Stimulated activated CD4-positive, alpha-beta T cell treated with anti-CD3 and anti-CD28 coated beads, Interleukin-12 subunit alpha, Interleukin-12 subunit beta, amount 100 ng/mL, for 24 hours (primary cell): Measurements from ENCODE around the gene NLRP8.
"Not testable (repeated sequence)": the region's sequence is repeated elsewhere in the genome, so short reads cannot be mapped to it uniquely, and the experiment has no call there.

Source experiments
- DNase-seq, 2 experiments: peaks; one replicate each; pipeline ENCODE4 v3.0.0-alpha.2; 2020; ENCODE audit warnings: low read depth in 2 of 2

Gene NLRP8

GRCh38 chr19:55973982-55974381 is 26.4 kb downstream of the NLRP8 start:
- DNase-seq: no peak

GRCh38 chr19:55980415-55980814 is 32.8 kb downstream of the NLRP8 start:
- DNase-seq: no peak

GRCh38 chr19:55985254-55985653 is 37.6 kb downstream of the NLRP8 start:
- DNase-seq: no peak

- no peak for DNase-seq
These were observed 38.9 kb downstream of the NLRP8 start, which contains the start of gene NLRP5 for GRCh38 chr19:55986487-55986886. Gene NLRP5, plus strand, starts transcription at chr19:55986775.

- no peak for DNase-seq
These were observed 43.2 kb downstream of the NLRP8 start for GRCh38 chr19:55990831-55991230.

GRCh38 chr19:55993492-55993891 is 45.9 kb downstream of the NLRP8 start:
- DNase-seq: no peak

- no peak for DNase-seq
These were observed 67.1 kb downstream of the NLRP8 start for GRCh38 chr19:56014765-56015164.

- no peak for DNase-seq
These were observed 68.1 kb downstream of the NLRP8 start for GRCh38 chr19:56015756-56016155.

GRCh38 chr19:56019325-56019724 is 71.7 kb downstream of the NLRP8 start:
- DNase-seq: not testable (repeated sequence)

- DNase-seq: not testable (repeated sequence)
These were observed 72.8 kb downstream of the NLRP8 start for GRCh38 chr19:56020355-56020975.

- no peak for DNase-seq
These were observed 79.1 kb downstream of the NLRP8 start for GRCh38 chr19:56026769-56027168.
